Osteoblast (primary cell): ENCODE data around the gene TOLLIP. TPM values are rescaled to one million over a fixed set of nuclear protein-coding genes. Genes with fewer than 3 reads are reported as not detected.

Experiments
- DNase-seq: peaks from one replicate; pipeline ENCODE4 v3.0.0; 2011; ENCODE audit warnings: low spot score, mixed read lengths; ENCODE audit not compliant: insufficient read length; ENCODE audit errors: missing footprints
- H2AFZ ChIP-seq: 2 replicates; pipeline ENCODE4 v1.6.0; 2011; ENCODE audit warnings: mild to moderate bottlenecking, low read length
- H3K27ac ChIP-seq: 2 replicates; pipeline ENCODE4 v1.5.1; 2011; ENCODE audit warnings: mild to moderate bottlenecking, low read depth, low read length, moderate library complexity
- H3K27me3 ChIP-seq: 2 replicates; pipeline ENCODE4 v1.6.0; 2012; ENCODE audit warnings: mild to moderate bottlenecking, control low read depth, inconsistent platforms, low read length, moderate library complexity; ENCODE audit not compliant: insufficient read depth
- H3K36me3 ChIP-seq: 2 replicates; pipeline ENCODE4 v1.5.1; 2011; ENCODE audit warnings: mild to moderate bottlenecking, low read length, control low read depth, moderate library complexity; ENCODE audit not compliant: insufficient read depth
- H3K4me1 ChIP-seq: 2 replicates; pipeline ENCODE4 v1.5.1; 2011; ENCODE audit warnings: mild to moderate bottlenecking, low read length, control low read depth, moderate library complexity; ENCODE audit not compliant: insufficient read depth
- H3K4me2 ChIP-seq: 2 replicates; pipeline ENCODE4 v1.6.0; 2011; ENCODE audit warnings: mild to moderate bottlenecking, low read length; ENCODE audit not compliant: insufficient read depth
- H3K4me3 ChIP-seq: fragments of 200-600 bp; sonication (generic); 3 replicates; pipeline ENCODE4 v1.5.1; 2012; ENCODE audit warnings: mild to moderate bottlenecking, low read length, inconsistent platforms; ENCODE audit not compliant: insufficient read depth
- H3K79me2 ChIP-seq: 2 replicates; pipeline ENCODE4 v1.6.0; 2012; ENCODE audit warnings: mild to moderate bottlenecking, low read length, control low read depth, inconsistent platforms; ENCODE audit not compliant: insufficient read depth
- H3K9me3 ChIP-seq: 2 replicates; pipeline ENCODE4 v1.5.1; 2011; ENCODE audit warnings: low read depth, low read length, control low read depth
- H4K20me1 ChIP-seq: 2 replicates; pipeline ENCODE4 v1.6.0; 2012; ENCODE audit warnings: mild to moderate bottlenecking, low read length, control low read depth; ENCODE audit not compliant: insufficient read depth
- total RNA-seq: library from RNA; depleted of rRNA; stranded (reverse); fragments of >200 nt; gene quantifications from 2 replicates; pipeline ENCODE4 v1.2.3, GENCODE V29; 2012
- TF ChIP-seq, protein P1 (sequence below): IDR thresholded peaks from 2 replicates; pipeline ENCODE4 v1.5.1; 2011; ENCODE audit warnings: mild to moderate bottlenecking, low read depth, low read length, moderate library complexity; ENCODE audit errors: extremely low read depth

TOLLIP gene
- total RNA-seq, 1 donor = 30.8 TPM

DNA sequence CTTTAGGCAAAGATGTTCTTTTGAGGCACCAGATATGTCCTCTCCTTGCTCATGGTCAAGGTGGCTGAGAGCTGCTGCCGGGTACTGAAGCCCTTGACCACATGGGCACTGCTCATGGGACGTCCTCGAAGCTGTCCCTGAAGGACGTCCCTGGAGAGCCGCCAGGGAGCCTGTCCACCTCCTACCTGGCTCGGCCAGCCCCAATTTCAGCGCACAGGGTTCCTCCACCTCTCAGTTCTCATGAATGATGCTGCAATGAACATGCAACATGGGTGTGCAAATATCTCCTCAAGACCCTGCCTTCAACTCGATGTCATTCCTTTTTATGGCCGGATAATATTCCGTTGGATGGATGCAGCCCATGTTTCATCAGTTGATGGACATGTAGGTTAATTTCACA, 24.4 kb upstream of the TOLLIP start:
- Histone ChIP-seq H3K36me3 (no peaks in the 10 kb centered on the region), H3K4me3 (no peak overlapping the region), H3K4me2 (no peak overlapping the region), H3K27ac (no peak overlapping the region), H4K20me1 (no peaks in the 10 kb centered on the region), H2AFZ (no peak overlapping the region), H3K9me3 (peaks cover 3% of the 10 kb centered on the region), H3K79me2 (no peaks in the 10 kb centered on the region), H3K4me1 (peaks cover 6% of the 10 kb centered on the region), H3K27me3 (peaks cover 4% of the 10 kb centered on the region)
- no peak for DNase-seq
- TF ChIP-seq, protein P1, sequence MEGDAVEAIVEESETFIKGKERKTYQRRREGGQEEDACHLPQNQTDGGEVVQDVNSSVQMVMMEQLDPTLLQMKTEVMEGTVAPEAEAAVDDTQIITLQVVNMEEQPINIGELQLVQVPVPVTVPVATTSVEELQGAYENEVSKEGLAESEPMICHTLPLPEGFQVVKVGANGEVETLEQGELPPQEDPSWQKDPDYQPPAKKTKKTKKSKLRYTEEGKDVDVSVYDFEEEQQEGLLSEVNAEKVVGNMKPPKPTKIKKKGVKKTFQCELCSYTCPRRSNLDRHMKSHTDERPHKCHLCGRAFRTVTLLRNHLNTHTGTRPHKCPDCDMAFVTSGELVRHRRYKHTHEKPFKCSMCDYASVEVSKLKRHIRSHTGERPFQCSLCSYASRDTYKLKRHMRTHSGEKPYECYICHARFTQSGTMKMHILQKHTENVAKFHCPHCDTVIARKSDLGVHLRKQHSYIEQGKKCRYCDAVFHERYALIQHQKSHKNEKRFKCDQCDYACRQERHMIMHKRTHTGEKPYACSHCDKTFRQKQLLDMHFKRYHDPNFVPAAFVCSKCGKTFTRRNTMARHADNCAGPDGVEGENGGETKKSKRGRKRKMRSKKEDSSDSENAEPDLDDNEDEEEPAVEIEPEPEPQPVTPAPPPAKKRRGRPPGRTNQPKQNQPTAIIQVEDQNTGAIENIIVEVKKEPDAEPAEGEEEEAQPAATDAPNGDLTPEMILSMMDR = no peak

DNA sequence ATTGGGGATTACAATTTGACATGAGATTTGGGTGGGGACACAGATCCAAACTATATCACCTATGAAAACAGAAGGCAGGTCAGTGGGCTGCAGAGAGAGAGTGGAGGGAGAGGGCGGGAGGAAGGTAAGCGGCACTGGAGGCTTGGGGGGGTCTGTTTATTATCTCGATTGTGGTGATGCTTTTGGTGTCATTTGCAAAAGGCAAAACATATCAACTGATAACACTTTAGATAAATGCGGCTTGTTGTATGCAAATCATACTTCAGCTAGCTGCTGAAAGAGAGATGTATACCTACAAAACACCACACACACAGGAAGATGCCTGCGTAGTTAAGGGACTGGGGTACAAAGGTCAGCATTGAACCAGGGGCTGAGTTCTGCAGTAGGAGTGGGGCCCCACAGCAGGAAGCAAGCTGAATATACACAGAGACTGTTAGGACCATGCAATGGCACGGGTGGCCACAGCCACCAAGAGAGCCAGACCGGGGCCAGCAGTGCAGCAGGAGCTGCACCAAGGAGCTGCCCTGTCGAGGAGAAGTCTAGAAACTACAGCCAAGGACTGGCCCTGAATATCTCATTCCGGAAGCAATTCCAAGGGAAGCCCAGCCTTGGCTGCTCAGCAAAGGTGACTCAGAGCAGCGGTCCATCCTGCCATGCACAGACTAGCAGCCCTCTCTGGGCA, 23.8 kb upstream of the TOLLIP start:
- no peak overlapping the region for H3K27ac ChIP-seq
- DNase-seq = no peak
- TF ChIP-seq, protein P1 = no peak
- no peak overlapping the region for H2AFZ ChIP-seq
- H4K20me1 ChIP-seq = no peaks in the 10 kb centered on the region
- no peaks in the 10 kb centered on the region for H3K79me2 ChIP-seq
- H3K9me3 ChIP-seq = peaks cover 3% of the 10 kb centered on the region
- H3K36me3 ChIP-seq = no peaks in the 10 kb centered on the region
- H3K4me3 ChIP-seq = no peak overlapping the region
- H3K4me2 ChIP-seq = no peak overlapping the region
- H3K4me1 ChIP-seq = peaks cover 6% of the 10 kb centered on the region
- H3K27me3 ChIP-seq = peaks cover 4% of the 10 kb centered on the region

DNA sequence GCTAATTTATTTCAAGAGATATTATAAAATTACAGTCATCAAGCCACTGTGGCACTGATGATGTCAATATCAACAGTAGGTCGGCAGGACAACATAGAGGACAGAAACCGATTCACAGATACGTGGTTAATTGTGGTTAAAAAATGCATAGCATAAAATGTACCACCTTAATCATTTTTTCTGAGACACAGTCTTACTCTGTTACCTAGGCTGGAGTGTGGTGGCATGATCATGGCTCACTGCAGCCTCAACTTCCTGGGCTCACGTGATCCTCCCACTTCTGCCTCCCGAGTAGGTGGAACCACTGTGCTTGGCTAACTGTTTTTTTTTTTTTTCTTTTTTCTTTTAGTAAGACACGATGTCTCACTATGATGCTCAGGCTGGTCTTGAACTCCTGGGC, 21.0 kb upstream of the TOLLIP start:
- Histone ChIP-seq H3K36me3 (no peaks in the 10 kb centered on the region), H3K4me3 (no peak overlapping the region), H3K27ac (no peak overlapping the region), H3K79me2 (no peaks in the 10 kb centered on the region), H3K27me3 (peaks cover 4% of the 10 kb centered on the region), H4K20me1 (no peaks in the 10 kb centered on the region), H3K9me3 (peaks cover 3% of the 10 kb centered on the region), H2AFZ (no peak overlapping the region), H3K4me2 (no peak overlapping the region), H3K4me1 (peaks cover 3% of the 10 kb centered on the region)
- TF ChIP-seq, protein P1 = no peak
- DNase-seq = no peak

DNA sequence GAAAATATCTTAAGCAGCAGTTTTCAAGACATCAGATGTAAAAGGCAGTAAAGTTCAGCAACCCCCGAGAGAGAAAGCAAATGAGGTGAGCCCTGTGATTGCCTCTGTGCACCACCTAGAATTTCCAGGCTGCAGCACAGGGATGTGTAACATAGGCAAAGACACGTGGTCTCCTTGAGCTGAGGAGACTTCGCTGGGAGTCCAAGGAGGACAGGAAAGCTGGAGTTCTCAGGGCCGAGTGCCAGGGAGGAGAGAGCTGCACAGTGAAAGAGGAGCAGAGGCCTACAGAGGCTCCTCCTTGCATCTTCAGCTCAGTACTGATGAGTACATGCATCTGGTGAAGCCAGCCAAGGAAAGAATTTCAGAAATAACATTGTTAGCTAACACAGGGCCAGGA, 17.6 kb upstream of the TOLLIP start:
- Histone ChIP-seq H3K4me3 (no peak overlapping the region), H4K20me1 (no peaks in the 10 kb centered on the region), H3K36me3 (no peaks in the 10 kb centered on the region), H3K27me3 (peaks cover 12% of the 10 kb centered on the region), H3K4me2 (no peak overlapping the region), H3K27ac (no peak overlapping the region), H3K9me3 (no peaks in the 10 kb centered on the region), H3K4me1 (no peaks in the 10 kb centered on the region), H2AFZ (no peak overlapping the region), H3K79me2 (no peaks in the 10 kb centered on the region)
- DNase-seq = no peak
- TF ChIP-seq, protein P1 = no peak
